K562 (cell line): ENCODE data around the gene COPA. TPM values are rescaled to one million over a fixed set of nuclear protein-coding genes. Genes with fewer than 3 reads are reported as not detected.

Source experiments
- BHLHE40 ChIP-seq: IDR thresholded peaks from 2 replicates; pipeline ENCODE4 v1.6.1; 2011; ENCODE audit warnings: low read length, improper control_type of control experiment
- BRCA1 ChIP-seq, 2 experiments: fragments of 450-650 bp in 1 of 2; sonication (generic) in 1 of 2; formaldehyde crosslinking in 1 of 2; IDR thresholded peaks; 2 replicates each; pipeline versions ENCODE4 v1.5.0 to v1.6.1; 2017 to 2020; ENCODE audit warnings: mild to moderate bottlenecking in 1 of 2, missing genetic modification reagents in 1 of 2
- CREB3L1 ChIP-seq: fragments of 450-650 bp; IDR thresholded peaks from 2 replicates; pipeline ENCODE4 v1.6.1; 2014; ENCODE audit warnings: low read depth, mild to moderate bottlenecking, moderate library complexity, borderline replicate concordance
- CXXC5 ChIP-seq: fragments of 250-450 bp; sonication (Bioruptor Pico); IDR thresholded peaks from 2 replicates; pipeline ENCODE4 v1.8.0; 2022; ENCODE audit warnings: inconsistent platforms, mild to moderate bottlenecking, moderate library complexity
- KDM4B ChIP-seq, 2 experiments: fragments of 450-650 bp in 1 of 2; sonication (generic) in 1 of 2; IDR thresholded peaks; 2 replicates each; pipeline ENCODE4 v1.6.1; 2016 to 2017; ENCODE audit warnings: borderline replicate concordance in 2 of 2, antibody characterized with exemption in 1 of 2, low read depth in 1 of 2, mild to moderate bottlenecking in 1 of 2
- RBM22 ChIP-seq: fragments of 200-400 bp; formaldehyde crosslinking; IDR thresholded peaks from 2 replicates; pipeline ENCODE4 v1.6.1; 2018; ENCODE audit warnings: low read length, low read depth; ENCODE audit not compliant: poor library complexity, severe bottlenecking
- SFPQ ChIP-seq: fragments of 200-400 bp; formaldehyde crosslinking; IDR thresholded peaks from 2 replicates; pipeline ENCODE4 v1.6.1; 2017; ENCODE audit warnings: mild to moderate bottlenecking, low read depth, low read length, moderate library complexity
- ZNF436 ChIP-seq: fragments of 250-450, 450-650 bp; sonication (Bioruptor Pico); formaldehyde crosslinking; IDR thresholded peaks from 2 replicates; pipeline ENCODE4 v1.7.0; 2020; ENCODE audit warnings: mild to moderate bottlenecking
- ZNF75A ChIP-seq: fragments of 450-650 bp; formaldehyde crosslinking; IDR thresholded peaks from 2 replicates; pipeline ENCODE4 v1.4.0; 2020; ENCODE audit warnings: mild to moderate bottlenecking
- ZNF785 ChIP-seq: fragments of 250-450 bp; sonication (Bioruptor Pico); IDR thresholded peaks from 2 replicates; pipeline ENCODE4 v1.4.0; 2020; ENCODE audit warnings: mild to moderate bottlenecking
- polyA plus RNA-seq, 8 experiments: library from polyadenylated mRNA; depleted of rRNA in 4 of 8; stranded (reverse) in 5 of 8; unstranded in 3 of 8; fragments of >200 nt; fragmentation: Nextera tagmentation in 2 of 8; fragmentation: Illumina TruSeq in 1 of 8; extraction: Ambion mirVana in 2 of 8; extraction: Trizol in 1 of 8; gene quantifications; 2 replicates each; pipeline versions ENCODE4 v1.2.1 to v1.2.3, GENCODE V29; 2011 to 2014; ENCODE audit warnings: inconsistent platforms in 1 of 8, missing spikeins in 1 of 8
- total RNA-seq, 7 experiments: library from RNA; depleted of rRNA in 6 of 7; stranded (reverse); fragments of >200 nt in 6 of 7; fragmentation: Illumina TruSeq in 2 of 7; extraction: Trizol in 2 of 7; gene quantifications; 2 replicates each; pipeline versions ENCODE4 v1.2.1 to v1.2.3, GENCODE V29; 2011 to 2021; ENCODE audit warnings: low replicate concordance in 1 of 7

COPA gene
- total and polyA plus RNA-seq, 9 of the 15 experiments (the other 6 are each of a cell fraction or from before 2014, with no cell fraction given) = 49.8 to 222 (median 110) TPM

GRCh38 chr1:160255781-160256300 is 87.2 kb downstream of the COPA start (continued):
- TF ChIP-seq CREB3L1 (no peak), RBM22 (no peak), BHLHE40 (no peak), ZNF75A (CRISPR knock-in tag) (no peak), ZNF785 (CRISPR knock-in tag) (no peak), ZNF436 (CRISPR knock-in tag) (no peak), KDM4B (IDR thresholded peaks at IDR 0.05; ENCODE audit: borderline replicate concordance in 2 of 2, low read depth in 1 of 2) (no peak), SFPQ (no peak), CXXC5 (CRISPR knock-in tag) (no peak), BRCA1 (IDR thresholded peaks at IDR 0.05) (no peak), BRCA1 (CRISPR knock-in tag; IDR thresholded peaks at IDR 0.05) (no peak)
